Right ventricle myocardium inferior (tissue), 1 donor: Measurements from ENCODE around the gene PFKM. TPM values are rescaled to one million over a fixed set of nuclear protein-coding genes. Genes with fewer than 3 reads are reported as not detected.
A peak's percentile ranks its signal among the peaks of the same experiment; 100 is the strongest.
"Not testable (repeated sequence)": the region's sequence is repeated elsewhere in the genome, so short reads cannot be mapped to it uniquely, and the experiment has no call there.

ENCODE experiments used
- ATAC-seq: fragments of 200-7000 bp; cut with Tn5 transposase; one replicate; pipeline ENCODE4 v1.9.1; 2020; ENCODE audit warnings: mild to moderate bottlenecking, moderate library complexity
- DNase-seq: peaks from one replicate; pipeline ENCODE4 v3.0.0; 2021; ENCODE audit errors: missing footprints
- intact Hi-C: fragments of 100-400 bp; cut with DNase I; formaldehyde crosslinking; loops from one replicate; pipeline ENCODE4 v1.11.0; 2022
- total RNA-seq: library from RNA; stranded (reverse); fragmentation: NEBNext Ultra II Directional; extraction: Animal tissue kit (Norgen Biotek cat#: 25700); gene quantifications from one replicate; pipeline ENCODE4 v1.2.1, GENCODE V29; 2021
- donor health status: DM: no; HTN: yes; CAD: no; lungs with severe emphysema.

Gene PFKM
- total RNA-seq, 1 donor from 2014 or later: 637 TPM

- intact Hi-C loops: loop anchor here (1.0 kb wide), 1 partner anchor 50 kb away; the partner anchor contains the start of gene ASB8
- DNase-seq (no peak), ATAC-seq (no peak)
These were observed 12.2 kb upstream of the PFKM start for GRCh38 chr12:48106681-48107613.

GRCh38 chr12:48109424-48109823 lies 9.7 kb upstream of the PFKM start:
- intact Hi-C loops: no loop called here

GRCh38 chr12:48110691-48111311 lies 8.4 kb upstream of the PFKM start:
- no peak for ATAC-seq
- DNase-seq: no peak
- intact Hi-C loops: no loop called here

More at GRCh38 chr12:48109424-48109823, 9.7 kb upstream of the PFKM start:
- ATAC-seq (no peak), DNase-seq (no peak)

GRCh38 chr12:48111312-48111693 lies 7.9 kb upstream of the PFKM start:
- DNase-seq, intact Hi-C loops, ATAC-seq: not testable (repeated sequence)

- ATAC-seq (no peak), DNase-seq (no peak)
- intact Hi-C loops: no loop called here
These were observed 3.2 kb upstream of the PFKM start for GRCh38 chr12:48115957-48116356.

- intact Hi-C loops: loop anchor here (2.0 kb wide), 1 partner anchor 38 kb away; the partner anchor contains the start of gene ASB8
- ATAC-seq (no peak), DNase-seq (no peak)
These were observed 786 bp upstream of the PFKM start for GRCh38 chr12:48118284-48118871.

- DNase-seq: no peak
- ATAC-seq: no peak
- intact Hi-C loops: loop anchor here (2.0 kb wide), 1 partner anchor 37 kb away; the partner anchor contains the start of gene ASB8
These were observed 651 bp downstream of the PFKM start for GRCh38 chr12:48119834-48120195.

- DNase-seq: no peak
- intact Hi-C loops: no loop called here
- ATAC-seq: no peak
These were observed 2.4 kb downstream of the PFKM start for GRCh38 chr12:48121522-48121921.

GRCh38 chr12:48122065-48122834 lies 3.1 kb downstream of the PFKM start:
- DNase-seq (no peak), ATAC-seq (peak; percentile 24)
- intact Hi-C loops: no loop called here

GRCh38 chr12:48123169-48123568 lies 4.0 kb downstream of the PFKM start:
- no peak for DNase-seq
- ATAC-seq: no peak
- intact Hi-C loops: no loop called here

- DNase-seq, ATAC-seq: not testable (repeated sequence)
- intact Hi-C loops: loop anchor here (2.0 kb wide), 1 partner anchor 21 kb away; no protein-coding TSS in a partner anchor
These were observed 6.4 kb downstream of the PFKM start for GRCh38 chr12:48125542-48125941.

GRCh38 chr12:48125985-48126384 lies 6.8 kb downstream of the PFKM start:
- intact Hi-C loops: loop anchor here (2.0 kb wide), 1 partner anchor 21 kb away; no protein-coding TSS in a partner anchor
- no peak for DNase-seq
- peak; percentile 92 for ATAC-seq

- intact Hi-C loops: no loop called here
- no peak for DNase-seq
- no peak for ATAC-seq
These were observed 7.9 kb downstream of the PFKM start for GRCh38 chr12:48126953-48127630.

- no peak for ATAC-seq
- intact Hi-C loops: no loop called here
- DNase-seq: no peak
These were observed 9.6 kb downstream of the PFKM start for GRCh38 chr12:48128800-48129199.

GRCh38 chr12:48129376-48129775 lies 10.2 kb downstream of the PFKM start:
- DNase-seq: no peak
- intact Hi-C loops: no loop called here
- ATAC-seq: no peak

- intact Hi-C loops: no loop called here
- DNase-seq (no peak), ATAC-seq (peak; percentile 38)
These were observed 12.4 kb downstream of the PFKM start for GRCh38 chr12:48131517-48131916.

- ATAC-seq: no peak
- DNase-seq: no peak
- intact Hi-C loops: no loop called here
These were observed 13.7 kb downstream of the PFKM start for GRCh38 chr12:48132826-48133225.

- ATAC-seq (no peak), DNase-seq (no peak)
- intact Hi-C loops: no loop called here
These were observed 15.9 kb downstream of the PFKM start for GRCh38 chr12:48135027-48135426.
